HTR-8/SVneo (cell line): ENCODE data around the gene ARHGAP8.
"Not testable (repeated sequence)": the region's sequence is repeated elsewhere in the genome, so short reads cannot be mapped to it uniquely, and the experiment has no call there.

ENCODE experiments used
- DNase-seq: peaks from one replicate; pipeline ENCODE4 v3.0.0; 2011; ENCODE audit warnings: low spot score, mixed read lengths; ENCODE audit not compliant: insufficient read length
- FAIRE-seq: peaks from 2 replicates; lab custom pipeline; 2011; peaks lifted over from hg19 to GRCh38; lab: Jason Lieb, UNC

The ARHGAP8 gene

DNA sequence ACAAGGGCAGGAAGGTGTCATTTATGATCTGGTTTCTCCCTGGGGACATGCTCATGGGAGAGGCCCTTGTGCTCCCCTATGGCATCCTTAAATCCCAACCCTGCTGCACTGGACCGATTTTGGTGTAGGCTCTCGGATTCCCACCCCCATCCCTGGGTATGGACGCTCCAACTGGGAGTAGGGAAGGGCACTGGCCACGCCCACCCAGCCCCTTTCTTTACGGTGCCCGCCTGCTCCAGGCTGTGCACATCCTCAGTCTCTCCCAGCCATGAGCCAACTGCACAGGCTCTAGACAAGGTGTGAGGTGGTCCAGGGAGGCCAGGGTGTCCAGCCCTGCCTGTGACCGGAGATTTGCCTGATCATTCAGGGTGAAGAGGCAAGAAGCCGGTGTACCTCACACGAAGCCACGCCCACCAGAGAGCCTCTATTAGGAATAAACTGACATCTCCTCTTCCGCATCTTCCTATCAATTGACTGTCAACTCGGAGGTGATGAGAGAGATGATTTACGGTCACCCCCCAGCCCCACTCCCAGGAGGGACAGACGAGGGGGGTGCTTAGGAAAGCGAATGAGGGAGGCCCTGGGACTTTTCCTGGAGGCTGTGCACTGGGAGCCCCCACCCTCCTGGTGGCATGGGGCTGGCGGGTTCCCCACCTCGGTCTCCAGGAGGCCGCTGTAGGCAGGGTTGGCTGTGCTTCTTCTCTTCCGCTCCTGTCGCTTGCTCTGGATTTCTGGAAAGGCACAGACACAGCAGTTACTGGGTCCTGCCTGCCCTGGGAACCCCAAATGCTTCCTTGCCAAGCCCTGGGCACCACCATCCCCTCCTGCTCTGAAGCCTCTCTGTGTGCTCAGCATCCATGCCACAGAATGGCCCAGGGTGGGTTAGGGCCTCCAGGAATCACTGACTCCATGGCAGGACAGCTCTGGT is 140.7 kb downstream of the ARHGAP8 start:
- FAIRE-seq: no peak
- no peak for DNase-seq

DNA sequence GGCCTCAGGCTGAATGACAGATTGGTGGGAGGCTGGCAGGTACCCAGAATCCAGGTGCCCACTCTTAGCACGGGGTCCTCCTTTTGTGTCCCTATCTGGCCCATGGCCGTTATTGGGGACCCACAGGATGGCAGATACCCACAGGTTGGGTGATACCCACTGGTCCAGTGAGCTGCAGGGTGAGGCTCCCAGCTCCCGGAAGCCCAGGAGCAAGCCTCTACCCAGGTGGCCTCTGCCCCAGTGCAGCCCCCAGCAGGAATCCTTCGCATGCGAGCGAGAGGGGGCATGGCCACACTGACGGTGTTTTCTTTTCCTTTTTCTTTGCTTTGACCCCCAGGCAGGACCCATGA is 141.3 kb downstream of the ARHGAP8 start:
- DNase-seq (no peak), FAIRE-seq (no peak)

DNA sequence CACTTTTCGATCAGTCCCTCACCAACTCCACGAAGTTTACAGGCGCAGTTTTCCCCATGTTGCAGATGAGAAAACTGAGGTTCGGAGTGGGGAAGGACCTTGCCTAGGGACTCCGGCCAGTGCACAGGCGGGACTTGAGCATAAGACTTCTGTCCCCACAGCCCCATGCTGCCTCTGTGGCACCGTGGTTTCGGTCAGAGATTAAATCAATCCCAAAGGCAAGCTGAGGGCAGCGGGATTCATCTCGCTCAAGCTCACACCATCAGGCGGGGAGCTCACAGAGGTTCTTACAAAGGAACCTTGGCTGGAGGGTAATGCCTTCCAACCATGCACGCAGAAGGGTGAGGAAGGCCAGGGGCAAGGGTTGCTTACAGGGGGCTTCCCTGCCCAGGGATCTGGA is 141.9 kb downstream of the ARHGAP8 start:
- no peak for FAIRE-seq
- DNase-seq: no peak

GRCh38 chr22:44894782-44895181 is 142.4 kb downstream of the ARHGAP8 start:
- DNase-seq (no peak), FAIRE-seq (no peak)

GRCh38 chr22:44895296-44896055 is 143.1 kb downstream of the ARHGAP8 start:
- DNase-seq: no peak
- no peak for FAIRE-seq

DNA sequence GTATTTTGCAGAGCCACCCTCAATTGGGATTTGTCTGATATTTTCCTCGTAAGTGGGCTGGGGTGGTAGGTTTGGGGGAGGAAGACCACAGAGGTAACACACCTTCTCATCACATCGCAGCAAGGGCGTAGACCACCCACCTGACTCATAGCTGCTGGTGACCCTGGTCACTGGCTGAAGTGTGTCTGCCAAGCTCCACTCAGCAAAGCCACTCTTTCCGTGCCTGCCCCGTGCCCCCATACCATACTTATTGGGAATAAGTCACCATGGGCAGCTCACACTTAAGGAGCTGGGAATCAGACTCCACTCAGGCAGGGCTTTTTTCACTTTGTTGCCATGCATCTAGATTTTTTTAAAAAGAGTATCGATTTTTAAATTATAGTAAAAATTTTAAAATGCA is 145.9 kb downstream of the ARHGAP8 start:
- FAIRE-seq (no peak), DNase-seq (no peak)

GRCh38 chr22:44901301-44901700 is 148.9 kb downstream of the ARHGAP8 start:
- FAIRE-seq (no peak), DNase-seq (no peak)

DNA sequence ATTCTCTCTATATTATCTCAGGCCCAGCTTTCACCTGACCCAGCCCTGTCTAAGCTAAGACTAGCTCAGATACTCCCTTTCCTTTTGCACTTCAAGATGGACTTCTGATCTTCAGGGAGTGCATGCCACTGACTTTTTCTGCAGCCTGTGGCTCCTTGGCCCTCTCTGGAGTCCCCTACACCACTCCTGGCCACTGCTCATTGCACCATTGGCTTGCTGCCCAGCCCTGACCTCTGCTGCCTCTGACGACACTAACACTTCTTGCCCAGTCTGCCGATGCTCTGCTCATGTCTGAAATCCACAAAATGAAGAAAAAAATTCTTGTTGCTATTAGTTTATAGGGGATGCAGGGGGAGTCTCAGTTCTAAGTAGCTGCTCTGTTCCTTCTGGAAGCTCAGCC is 150.8 kb downstream of the ARHGAP8 start:
- not testable (repeated sequence) for DNase-seq
- FAIRE-seq: peak; percentile 38

DNA sequence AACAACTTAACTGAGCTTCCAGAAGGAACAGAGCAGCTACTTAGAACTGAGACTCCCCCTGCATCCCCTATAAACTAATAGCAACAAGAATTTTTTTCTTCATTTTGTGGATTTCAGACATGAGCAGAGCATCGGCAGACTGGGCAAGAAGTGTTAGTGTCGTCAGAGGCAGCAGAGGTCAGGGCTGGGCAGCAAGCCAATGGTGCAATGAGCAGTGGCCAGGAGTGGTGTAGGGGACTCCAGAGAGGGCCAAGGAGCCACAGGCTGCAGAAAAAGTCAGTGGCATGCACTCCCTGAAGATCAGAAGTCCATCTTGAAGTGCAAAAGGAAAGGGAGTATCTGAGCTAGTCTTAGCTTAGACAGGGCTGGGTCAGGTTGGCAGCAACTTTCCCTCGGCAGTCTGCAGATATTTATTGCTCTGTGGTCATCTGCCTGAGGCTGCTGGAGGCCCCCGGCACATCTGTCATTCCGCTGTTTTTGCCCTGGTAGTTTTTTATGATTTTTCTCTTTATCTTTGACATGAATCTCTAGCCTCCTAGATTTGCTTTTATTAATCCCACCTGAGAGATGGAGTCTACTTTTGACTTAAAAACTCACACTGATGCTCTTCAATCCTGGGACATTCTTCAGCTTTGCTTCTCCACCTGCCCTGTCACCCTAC is 152.2 kb downstream of the ARHGAP8 start:
- FAIRE-seq: peak; percentile 71
- not testable (repeated sequence) for DNase-seq

GRCh38 chr22:44906248-44906936 is 154.0 kb downstream of the ARHGAP8 start:
- DNase-seq (no peak), FAIRE-seq (no peak)

DNA sequence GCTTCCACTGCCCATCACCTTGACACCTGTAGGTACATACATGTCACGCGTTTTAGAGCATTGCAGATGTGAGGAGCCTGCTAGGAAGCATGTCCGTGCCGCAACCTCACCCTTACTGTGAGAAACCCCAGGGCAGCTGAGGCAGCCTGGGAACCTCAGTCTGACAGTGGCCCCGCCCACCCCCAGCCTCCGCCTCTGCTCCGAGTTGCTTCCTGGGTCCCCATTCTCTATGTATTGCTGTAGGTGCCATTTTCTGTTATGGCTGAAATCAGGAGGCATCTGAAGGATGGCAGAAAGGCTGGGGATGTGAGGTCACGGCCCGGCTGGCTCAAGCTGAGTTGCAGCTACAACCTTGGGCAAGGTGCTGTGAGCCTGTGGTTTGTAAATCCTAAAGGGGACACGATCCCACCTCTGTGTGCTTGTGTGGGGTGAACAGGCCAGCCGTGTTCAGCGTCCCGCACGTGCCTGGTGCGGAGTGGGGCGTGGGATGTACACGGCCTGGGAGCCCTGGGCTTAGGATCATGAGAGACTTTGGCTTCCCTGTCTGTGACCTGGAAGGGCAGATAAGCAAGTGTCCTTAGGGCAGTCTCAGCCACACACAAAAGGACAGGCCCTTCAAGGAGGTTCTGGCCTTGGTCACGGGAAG is 154.7 kb downstream of the ARHGAP8 start:
- DNase-seq: no peak
- no peak for FAIRE-seq

DNA sequence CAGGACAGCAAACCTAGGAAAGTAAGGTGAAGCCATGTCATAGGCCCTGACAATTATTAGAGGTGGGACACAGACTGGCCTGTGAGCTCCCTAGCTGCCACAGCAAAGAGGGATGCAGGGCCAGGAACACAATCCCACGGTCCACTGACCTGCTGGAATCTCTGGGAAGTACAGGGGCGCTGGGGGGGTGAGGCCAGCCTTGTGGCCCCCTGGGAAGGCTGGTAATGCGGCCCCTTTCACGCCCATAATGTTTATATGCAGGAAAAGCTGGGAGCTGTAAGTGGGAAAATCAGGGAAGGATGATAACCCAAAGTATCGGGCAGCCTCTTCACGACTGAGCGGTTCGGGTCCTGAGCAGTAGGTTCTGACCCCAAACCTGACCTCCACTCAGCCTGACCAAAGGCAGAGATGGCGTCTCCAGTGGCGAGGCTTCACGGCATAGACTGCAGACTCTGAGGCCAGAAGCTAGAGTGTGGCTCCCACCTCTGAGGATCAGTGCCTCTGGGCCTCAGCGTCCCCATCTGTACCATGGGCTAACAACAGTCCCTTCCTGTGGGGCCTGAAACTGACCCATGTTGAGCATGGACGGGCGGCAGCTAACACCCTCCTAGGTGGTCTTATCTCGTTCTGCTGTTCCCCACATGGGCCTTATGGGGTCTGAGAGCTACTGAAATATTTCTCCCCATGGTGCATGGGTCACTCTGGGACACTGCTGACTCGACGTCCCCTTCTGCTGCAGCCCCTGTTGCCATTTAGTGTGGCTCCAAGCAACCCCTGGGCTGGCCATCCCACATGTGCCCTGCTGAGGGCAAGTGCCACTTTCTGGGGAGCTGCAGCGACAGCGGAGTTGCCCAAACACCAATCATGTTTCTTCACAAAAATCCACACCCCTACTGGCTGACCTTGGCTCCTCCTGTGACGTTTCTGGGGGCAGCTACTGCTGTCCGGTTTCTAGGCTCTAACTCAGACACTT is 155.7 kb downstream of the ARHGAP8 start:
- DNase-seq (no peak), FAIRE-seq (no peak)

GRCh38 chr22:44909241-44909640 is 156.9 kb downstream of the ARHGAP8 start:
- no peak for FAIRE-seq
- no peak for DNase-seq
